Activated B cell treated with CpG ODN at 0.5 μM for 24 hours (primary cell): ENCODE results near the gene RFTN1. TPM values are rescaled to one million over a fixed set of nuclear protein-coding genes. Genes with fewer than 3 reads are reported as not detected.

ENCODE experiments used
- ATAC-seq: fragments of 200-7000 bp; cut with Tn5 transposase; one replicate; pipeline ENCODE4 v1.10.0; 2021; ENCODE audit warnings: low read depth, mild to moderate bottlenecking, moderate library complexity
- CTCF ChIA-PET: fragments of 350-600 bp; sonication (Branson Sonifier 250); formaldehyde crosslinking; loops from one replicate; lab custom pipeline; 2021; ENCODE audit warnings: antibody characterized with exemption; lab: Charles Lee
- POLR2A ChIA-PET: fragments of 350-600 bp; sonication (Branson Sonifier 250); formaldehyde crosslinking; loops from one replicate; lab custom pipeline; 2021; ENCODE audit warnings: antibody characterized with exemption; lab: Charles Lee
- DNase-seq: peaks from one replicate; pipeline ENCODE4 v3.0.0; 2022
- H3K27ac Mint-ChIP-seq: one replicate; pipeline ENCODE4 v1.8.0; 2020; ENCODE audit warnings: mixed read lengths
- H3K27me3 Mint-ChIP-seq: one replicate; pipeline ENCODE4 v1.8.0; 2021; ENCODE audit warnings: mixed read lengths
- H3K36me3 Mint-ChIP-seq: one replicate; pipeline ENCODE4 v1.8.0; 2021; ENCODE audit warnings: low read depth, mixed read lengths
- H3K4me1 Mint-ChIP-seq: one replicate; pipeline ENCODE4 v1.8.0; 2021; ENCODE audit warnings: mixed read lengths
- H3K4me3 Mint-ChIP-seq: one replicate; pipeline ENCODE4 v1.8.0; 2020; ENCODE audit warnings: mild to moderate bottlenecking, mixed read lengths
- H3K9me3 Mint-ChIP-seq: one replicate; pipeline ENCODE4 v1.8.0; 2020; ENCODE audit warnings: mixed read lengths
- intact Hi-C: fragments of 100-400 bp; cut with micrococcal nuclease; formaldehyde crosslinking; loops from one replicate; pipeline ENCODE4 v1.15.1; 2024
- total RNA-seq: library from RNA; stranded (reverse); gene quantifications from 2 replicates; pipeline ENCODE4 v1.2.3, GENCODE V29; 2022
- TF ChIP-seq, protein P1 (sequence below): fragments of 200-600 bp; IDR thresholded peaks from one replicate; pipeline ENCODE4 v1.8.0; 2022; ENCODE audit warnings: antibody characterized with exemption, mild to moderate bottlenecking

RFTN1 gene
- total RNA-seq, 1 donor from 2014 or later, result 365 TPM

DNA sequence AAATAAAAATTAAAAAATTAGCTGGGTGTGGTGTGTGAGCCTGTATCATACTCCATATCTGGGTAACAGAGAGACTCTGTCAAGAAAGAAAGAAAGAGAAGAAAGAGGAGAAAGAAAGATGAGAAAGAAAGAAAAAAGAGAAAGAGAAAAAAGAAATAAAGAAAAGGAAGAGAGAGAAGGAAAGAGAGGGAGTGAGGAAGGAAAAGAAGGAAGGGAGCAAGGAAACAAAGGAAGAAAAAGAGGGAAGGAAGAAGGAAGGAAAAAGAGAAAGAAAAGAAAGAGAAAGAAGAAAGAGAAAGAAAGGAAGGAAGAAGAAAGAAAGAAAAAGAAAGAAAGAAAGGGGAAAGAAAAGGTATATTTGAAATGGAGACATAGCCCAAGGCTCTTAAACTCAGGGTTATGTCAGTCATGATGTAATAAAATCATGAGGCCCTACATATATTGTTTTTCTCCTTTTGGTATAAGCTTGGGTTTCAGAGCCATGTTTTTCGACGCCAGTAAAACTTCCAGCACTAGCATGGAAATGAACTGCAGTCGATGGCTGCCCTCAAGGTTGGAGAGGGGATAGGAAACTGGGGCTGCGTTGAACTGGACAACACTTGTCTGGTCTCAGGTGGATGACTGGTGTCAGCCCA is 38.0 kb upstream of the RFTN1 start:
- TF ChIP-seq, protein P1, sequence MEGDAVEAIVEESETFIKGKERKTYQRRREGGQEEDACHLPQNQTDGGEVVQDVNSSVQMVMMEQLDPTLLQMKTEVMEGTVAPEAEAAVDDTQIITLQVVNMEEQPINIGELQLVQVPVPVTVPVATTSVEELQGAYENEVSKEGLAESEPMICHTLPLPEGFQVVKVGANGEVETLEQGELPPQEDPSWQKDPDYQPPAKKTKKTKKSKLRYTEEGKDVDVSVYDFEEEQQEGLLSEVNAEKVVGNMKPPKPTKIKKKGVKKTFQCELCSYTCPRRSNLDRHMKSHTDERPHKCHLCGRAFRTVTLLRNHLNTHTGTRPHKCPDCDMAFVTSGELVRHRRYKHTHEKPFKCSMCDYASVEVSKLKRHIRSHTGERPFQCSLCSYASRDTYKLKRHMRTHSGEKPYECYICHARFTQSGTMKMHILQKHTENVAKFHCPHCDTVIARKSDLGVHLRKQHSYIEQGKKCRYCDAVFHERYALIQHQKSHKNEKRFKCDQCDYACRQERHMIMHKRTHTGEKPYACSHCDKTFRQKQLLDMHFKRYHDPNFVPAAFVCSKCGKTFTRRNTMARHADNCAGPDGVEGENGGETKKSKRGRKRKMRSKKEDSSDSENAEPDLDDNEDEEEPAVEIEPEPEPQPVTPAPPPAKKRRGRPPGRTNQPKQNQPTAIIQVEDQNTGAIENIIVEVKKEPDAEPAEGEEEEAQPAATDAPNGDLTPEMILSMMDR, result no peak
- intact Hi-C loops, result loop anchor here (1.0 to 5.0 kb wide), 3 partner anchors 69 to 503 kb away; no protein-coding TSS in a partner anchor
- Mint-ChIP-seq H3K4me3 (no peak overlapping the region), H3K27me3 (peaks cover 7% of the 10 kb centered on the region), H3K36me3 (no peaks in the 10 kb centered on the region), H3K4me1 (peaks cover 7% of the 10 kb centered on the region), H3K27ac (peak overlapping the region; percentile 43), H3K9me3 (no peaks in the 10 kb centered on the region)
- ChIA-PET CTCF (interaction anchor here (1.6 to 3.7 kb wide), 4 partner anchors 256 to 287 kb away, joined by 4 to 74 read pairs (median 16); partner anchors contain the start of genes DPH3 and OXNAD1), POLR2A (interaction anchor here (2.3 kb wide), 2 partner anchors 39 to 261 kb away, joined by 11 to 12 read pairs; no protein-coding TSS in a partner anchor)
- ATAC-seq (no peak), DNase-seq (no peak)

DNA sequence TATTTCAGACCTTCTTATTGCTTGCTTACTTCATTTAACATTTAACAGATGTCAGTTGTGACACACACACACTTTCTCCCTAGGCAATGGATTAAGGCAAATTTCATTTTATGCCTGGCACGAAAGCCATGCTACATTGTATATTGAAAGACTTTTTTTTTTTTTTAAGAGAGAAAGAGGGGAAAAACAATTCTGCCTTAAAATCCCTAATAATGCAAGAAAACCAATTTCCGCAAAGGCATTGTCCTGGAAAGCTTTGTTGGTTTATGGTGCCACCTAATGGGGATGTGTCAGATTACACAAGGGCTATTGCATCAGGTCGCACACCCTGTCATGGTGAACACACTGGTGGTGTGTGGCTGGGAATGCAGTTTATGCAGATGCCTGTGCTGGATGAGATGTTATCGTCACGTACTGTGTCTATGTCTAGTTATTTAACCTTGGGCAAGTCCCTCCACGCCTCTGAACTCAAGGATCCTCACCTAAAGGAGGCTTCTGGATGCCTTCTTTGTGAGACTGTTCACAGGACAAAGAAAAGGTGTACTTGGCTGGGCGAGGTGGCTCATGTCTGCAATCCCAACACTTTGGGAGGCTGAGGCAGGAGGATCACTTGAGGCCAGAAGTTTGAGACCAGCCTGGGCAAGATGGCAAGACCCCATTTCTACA is 37.3 kb upstream of the RFTN1 start:
- DNase-seq (peak; percentile 32), ATAC-seq (peak; percentile 98)
- H3K9me3 Mint-ChIP-seq, result no peaks in the 10 kb centered on the region
- peak overlapping the region; percentile 43 for H3K27ac Mint-ChIP-seq
- POLR2A ChIA-PET, result interaction anchor here (2.3 kb wide), 2 partner anchors 38 to 260 kb away, joined by 11 to 12 read pairs; no protein-coding TSS in a partner anchor
- CTCF ChIA-PET, result interaction anchor here (0.6 to 3.7 kb wide), 11 partner anchors 14 to 286 kb away, joined by 3 to 74 read pairs (median 4); partner anchors contain the start of genes DPH3, OXNAD1 and RFTN1
- peaks cover 7% of the 10 kb centered on the region for H3K4me1 Mint-ChIP-seq
- peaks cover 6% of the 10 kb centered on the region for H3K27me3 Mint-ChIP-seq
- TF ChIP-seq, protein P1, result no peak
- intact Hi-C loops, result loop anchor here (1.0 to 5.0 kb wide), 7 partner anchors 39 to 503 kb away; no protein-coding TSS in a partner anchor
- H3K36me3 Mint-ChIP-seq, result no peaks in the 10 kb centered on the region
- H3K4me3 Mint-ChIP-seq, result no peak overlapping the region

DNA sequence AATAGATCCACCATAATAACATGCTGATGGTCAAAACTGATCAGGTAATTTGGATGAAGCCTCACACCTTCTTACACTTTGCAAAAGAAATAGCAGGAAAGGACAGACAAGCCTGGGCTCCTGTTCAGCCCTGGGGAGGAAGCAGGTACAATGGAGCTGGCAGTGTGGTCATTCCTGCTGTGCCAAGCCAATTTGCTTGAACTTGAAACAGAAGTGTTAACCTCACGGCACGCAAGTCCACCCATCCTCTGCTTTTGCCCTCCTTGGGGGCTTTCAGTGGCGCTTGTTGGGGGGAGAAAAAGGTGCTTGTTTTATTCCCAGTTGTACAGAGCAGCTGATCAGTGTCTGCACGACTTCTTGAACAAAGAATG is 36.8 kb upstream of the RFTN1 start:
- H3K36me3 Mint-ChIP-seq, result no peaks in the 10 kb centered on the region
- DNase-seq (no peak), ATAC-seq (no peak)
- no peak overlapping the region for H3K27ac Mint-ChIP-seq
- H3K9me3 Mint-ChIP-seq, result no peaks in the 10 kb centered on the region
- intact Hi-C loops, result loop anchor here (1.0 to 5.0 kb wide), 6 partner anchors 38 to 282 kb away; no protein-coding TSS in a partner anchor
- ChIA-PET CTCF (interaction anchor here (0.6 to 3.7 kb wide), 11 partner anchors 13 to 285 kb away, joined by 3 to 74 read pairs (median 4); partner anchors contain the start of genes DPH3, OXNAD1 and RFTN1), POLR2A (interaction anchor here (1.0 to 2.3 kb wide), 3 partner anchors 14 to 260 kb away, joined by 5 to 12 read pairs (median 11); no protein-coding TSS in a partner anchor)
- TF ChIP-seq, protein P1, result no peak
- peaks cover 5% of the 10 kb centered on the region for H3K27me3 Mint-ChIP-seq
- no peak overlapping the region for H3K4me3 Mint-ChIP-seq
- peaks cover 7% of the 10 kb centered on the region for H3K4me1 Mint-ChIP-seq

DNA sequence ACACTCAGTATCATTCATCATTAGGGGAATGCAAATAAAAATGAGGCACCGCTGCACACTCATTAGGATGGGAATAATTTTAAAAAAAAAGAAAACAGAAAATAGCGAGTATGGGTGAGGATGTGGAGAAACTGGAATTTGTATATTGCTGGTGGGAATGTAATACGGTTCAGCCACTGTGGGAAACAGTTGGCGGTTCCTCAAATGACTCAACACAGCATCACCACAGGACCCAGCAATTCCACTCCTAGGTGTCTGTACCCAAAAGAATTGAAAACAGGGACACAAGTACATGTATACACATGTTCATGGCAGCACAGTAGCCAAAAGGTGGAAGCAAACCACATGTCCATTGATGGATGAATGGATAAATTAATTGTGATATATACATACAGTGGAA is 35.2 kb upstream of the RFTN1 start:
- peaks cover 5% of the 10 kb centered on the region for H3K27me3 Mint-ChIP-seq
- H3K27ac Mint-ChIP-seq, result no peak overlapping the region
- intact Hi-C loops, result no loop called here
- ChIA-PET CTCF (interaction anchor here (3.7 kb wide), 1 partner anchor 258 kb away, joined by 74 read pairs; no protein-coding TSS in a partner anchor), POLR2A (interaction anchor here (2.3 kb wide), 1 partner anchor 36 kb away, joined by 12 read pairs; no protein-coding TSS in a partner anchor)
- TF ChIP-seq, protein P1, result no peak
- H3K36me3 Mint-ChIP-seq, result no peaks in the 10 kb centered on the region
- H3K9me3 Mint-ChIP-seq, result no peaks in the 10 kb centered on the region
- peaks cover 7% of the 10 kb centered on the region for H3K4me1 Mint-ChIP-seq
- no peak for DNase-seq
- no peak for ATAC-seq
- no peak overlapping the region for H3K4me3 Mint-ChIP-seq
